Measurements from ENCODE around the gene ZNF319.

Gene ZNF319

DNA sequence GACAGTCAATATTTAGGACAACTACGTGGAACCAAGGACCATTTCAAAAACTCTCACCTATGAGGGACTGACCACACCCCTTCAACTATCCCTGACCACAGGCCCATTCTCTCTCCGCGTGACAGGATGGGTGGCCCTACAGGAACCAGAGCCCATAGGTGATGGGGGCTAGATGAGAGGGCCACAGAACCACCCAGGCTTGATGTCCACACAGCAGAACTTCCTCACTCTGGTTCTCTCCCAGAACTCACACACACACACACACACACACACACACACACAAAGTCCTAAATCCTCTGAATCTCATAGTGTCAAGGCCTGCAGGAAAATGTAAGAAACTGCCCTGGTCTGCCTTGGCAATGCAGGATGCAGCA lies 1.5 kb downstream of the ZNF319 start:
- no peak overlapping the region for H2AFZ ChIP-seq (ENCODE audit: low read length)
- peaks cover 14% of the 10 kb centered on the region for H3F3A ChIP-seq (ENCODE audit: insufficient read depth, low read length)
- no peaks in the 10 kb centered on the region for H3K9me2 ChIP-seq (replicated peaks; ENCODE audit: insufficient read depth, low read length)
- H3K27ac ChIP-seq (ENCODE audit: low read length), result no peak overlapping the region
- H3K36me3 ChIP-seq (replicated peaks; ENCODE audit: insufficient read depth, low read length), result no peaks in the 10 kb centered on the region
- H3K9me3 ChIP-seq (replicated peaks; ENCODE audit: insufficient read depth, low read length), result no peaks in the 10 kb centered on the region
- H3K4me1 ChIP-seq (ENCODE audit: low read length), result peaks cover 19% of the 10 kb centered on the region
- no peak overlapping the region for H3K4me3 ChIP-seq (ENCODE audit: low read length)
- H3K4me2 ChIP-seq (ENCODE audit: low read depth, low read length), result peak overlapping the region; percentile 98; the same call in 1 of the 2 replicates
- DNase-seq, result no peak
- H4K20me1 ChIP-seq (ENCODE audit: insufficient read depth, low read length), result no peaks in the 10 kb centered on the region; the same call in 1 of the 2 replicates
- H3K27me3 ChIP-seq (replicated peaks; ENCODE audit: insufficient read depth, low read length), result no peaks in the 10 kb centered on the region
- peaks cover 15% of the 10 kb centered on the region for H3K79me2 ChIP-seq (ENCODE audit: low read length)
- no peak overlapping the region; the same call in 1 of the 2 replicates for H3K9ac ChIP-seq (ENCODE audit: low read length)
- TF ChIP-seq, protein P1, sequence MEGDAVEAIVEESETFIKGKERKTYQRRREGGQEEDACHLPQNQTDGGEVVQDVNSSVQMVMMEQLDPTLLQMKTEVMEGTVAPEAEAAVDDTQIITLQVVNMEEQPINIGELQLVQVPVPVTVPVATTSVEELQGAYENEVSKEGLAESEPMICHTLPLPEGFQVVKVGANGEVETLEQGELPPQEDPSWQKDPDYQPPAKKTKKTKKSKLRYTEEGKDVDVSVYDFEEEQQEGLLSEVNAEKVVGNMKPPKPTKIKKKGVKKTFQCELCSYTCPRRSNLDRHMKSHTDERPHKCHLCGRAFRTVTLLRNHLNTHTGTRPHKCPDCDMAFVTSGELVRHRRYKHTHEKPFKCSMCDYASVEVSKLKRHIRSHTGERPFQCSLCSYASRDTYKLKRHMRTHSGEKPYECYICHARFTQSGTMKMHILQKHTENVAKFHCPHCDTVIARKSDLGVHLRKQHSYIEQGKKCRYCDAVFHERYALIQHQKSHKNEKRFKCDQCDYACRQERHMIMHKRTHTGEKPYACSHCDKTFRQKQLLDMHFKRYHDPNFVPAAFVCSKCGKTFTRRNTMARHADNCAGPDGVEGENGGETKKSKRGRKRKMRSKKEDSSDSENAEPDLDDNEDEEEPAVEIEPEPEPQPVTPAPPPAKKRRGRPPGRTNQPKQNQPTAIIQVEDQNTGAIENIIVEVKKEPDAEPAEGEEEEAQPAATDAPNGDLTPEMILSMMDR (IDR thresholded peaks at IDR 0.05; ENCODE audit: low read length), result no peak
- TF ChIP-seq EZH2 (optimal IDR thresholded peaks at IDR 0.05; ENCODE audit: low read depth, low read length), result no peak
- no peak for TF ChIP-seq EZH2phosphoT487 (IDR thresholded peaks at IDR 0.05; ENCODE audit: low read length)

DNA sequence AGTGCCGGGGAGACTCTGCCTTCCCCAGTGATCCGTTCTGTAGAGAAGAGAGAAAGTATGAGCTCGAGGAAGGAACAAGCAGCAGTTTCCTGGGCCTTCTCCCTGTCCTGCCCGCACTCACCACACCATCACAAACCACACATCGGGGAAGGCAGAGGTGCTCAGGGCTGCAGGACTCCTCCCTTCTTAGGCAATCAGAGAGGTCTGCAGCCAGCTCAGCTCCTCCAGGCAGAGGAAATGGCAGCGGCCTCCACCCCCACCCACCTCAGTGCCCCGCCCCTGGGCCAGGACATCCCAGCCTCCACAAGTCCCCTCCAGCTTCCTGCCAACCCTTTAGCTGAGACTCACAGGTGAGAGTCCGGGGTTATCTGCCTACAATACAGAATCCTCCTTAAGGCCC lies 2.0 kb downstream of the ZNF319 start:
- Histone ChIP-seq H2AFZ (ENCODE audit: low read length) (no peak overlapping the region), H3K27me3 (replicated peaks; ENCODE audit: insufficient read depth, low read length) (no peaks in the 10 kb centered on the region), H3K9me3 (replicated peaks; ENCODE audit: insufficient read depth, low read length) (no peaks in the 10 kb centered on the region), H3K79me2 (ENCODE audit: low read length) (peaks cover 15% of the 10 kb centered on the region), H3K9me2 (replicated peaks; ENCODE audit: insufficient read depth, low read length) (no peaks in the 10 kb centered on the region), H3K4me2 (ENCODE audit: low read depth, low read length) (no peak overlapping the region), H3K36me3 (replicated peaks; ENCODE audit: insufficient read depth, low read length) (no peaks in the 10 kb centered on the region), H3K27ac (ENCODE audit: low read length) (no peak overlapping the region), H4K20me1 (ENCODE audit: insufficient read depth, low read length) (no peaks in the 10 kb centered on the region; the same call in 1 of the 2 replicates), H3K4me1 (ENCODE audit: low read length) (peaks cover 19% of the 10 kb centered on the region), H3K9ac (ENCODE audit: low read length) (no peak overlapping the region), H3K4me3 (ENCODE audit: low read length) (no peak overlapping the region), H3F3A (ENCODE audit: insufficient read depth, low read length) (peaks cover 14% of the 10 kb centered on the region)
- TF ChIP-seq EZH2phosphoT487 (IDR thresholded peaks at IDR 0.05; ENCODE audit: low read length), result no peak
- TF ChIP-seq, protein P1 (IDR thresholded peaks at IDR 0.05; ENCODE audit: low read length), result no peak
- TF ChIP-seq EZH2 (optimal IDR thresholded peaks at IDR 0.05; ENCODE audit: low read depth, low read length), result no peak
- DNase-seq, result no peak

DNA sequence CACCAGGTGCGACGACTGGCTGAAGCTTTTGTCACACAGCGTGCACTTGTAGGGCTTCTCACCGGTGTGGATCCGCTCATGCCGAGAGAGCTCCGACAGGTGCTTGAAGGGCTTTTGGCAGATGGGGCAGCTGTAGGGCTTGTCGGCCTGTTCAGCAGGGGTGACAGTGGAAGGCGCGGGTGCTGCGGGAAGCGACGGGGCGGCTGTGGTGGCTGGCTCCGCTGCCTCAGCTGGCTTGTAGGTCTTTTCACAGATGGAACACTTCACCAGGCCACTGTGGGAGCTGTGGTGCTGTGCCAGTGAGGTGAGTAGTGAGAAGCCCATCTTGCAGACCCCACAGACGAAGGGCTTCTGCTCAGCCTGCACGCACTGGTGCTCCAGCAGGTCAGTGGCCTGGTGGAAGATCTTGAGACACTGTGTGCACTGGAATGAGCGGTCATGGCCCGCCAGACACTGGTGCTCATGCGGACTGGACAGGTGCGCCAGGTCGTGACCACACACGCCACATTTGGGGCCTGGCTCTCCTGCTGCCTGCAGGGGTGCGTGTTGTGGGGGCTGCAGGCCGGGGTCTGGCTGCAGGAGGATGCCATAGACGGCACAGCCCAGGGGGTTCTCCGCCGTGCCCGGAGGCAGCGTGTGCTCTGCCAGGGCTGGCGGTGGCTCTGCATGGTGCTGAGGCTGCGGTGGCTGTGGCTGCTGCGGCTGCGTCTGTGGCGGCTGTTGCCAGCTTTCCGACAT lies 2.8 kb downstream of the ZNF319 start:
- Histone ChIP-seq H3K79me2 (ENCODE audit: low read length) (peaks cover 15% of the 10 kb centered on the region), H3K4me1 (ENCODE audit: low read length) (peaks cover 19% of the 10 kb centered on the region), H4K20me1 (ENCODE audit: insufficient read depth, low read length) (no peaks in the 10 kb centered on the region; the same call in 1 of the 2 replicates), H3K4me3 (ENCODE audit: low read length) (no peak overlapping the region), H3K9ac (ENCODE audit: low read length) (no peak overlapping the region), H2AFZ (ENCODE audit: low read length) (no peak overlapping the region), H3K9me3 (replicated peaks; ENCODE audit: insufficient read depth, low read length) (no peaks in the 10 kb centered on the region), H3F3A (ENCODE audit: insufficient read depth, low read length) (peaks cover 14% of the 10 kb centered on the region), H3K4me2 (ENCODE audit: low read depth, low read length) (no peak overlapping the region), H3K27ac (ENCODE audit: low read length) (no peak overlapping the region), H3K36me3 (replicated peaks; ENCODE audit: insufficient read depth, low read length) (no peaks in the 10 kb centered on the region), H3K9me2 (replicated peaks; ENCODE audit: insufficient read depth, low read length) (no peaks in the 10 kb centered on the region), H3K27me3 (replicated peaks; ENCODE audit: insufficient read depth, low read length) (no peaks in the 10 kb centered on the region)
- TF ChIP-seq, protein P1 (IDR thresholded peaks at IDR 0.05; ENCODE audit: low read length), result no peak
- TF ChIP-seq EZH2phosphoT487 (IDR thresholded peaks at IDR 0.05; ENCODE audit: low read length) (no peak), EZH2 (optimal IDR thresholded peaks at IDR 0.05; ENCODE audit: low read depth, low read length) (no peak)
- no peak for DNase-seq
